ENCODE results near the gene DAP. TPM values are rescaled to one million over a fixed set of nuclear protein-coding genes. Genes with fewer than 3 reads are reported as not detected.

The DAP gene
- total RNA-seq, 2 experiments from 2014 or later: 47.8 to 50.2 TPM

GRCh38 chr5:10658265-10658664, 102.8 kb downstream of the DAP start:
- POLR2A ChIA-PET: no interaction called here
- no peak overlapping the region for H3K27ac Mint-ChIP-seq
- no peak for ATAC-seq (ENCODE audit: low read depth)

GRCh38 chr5:10655972-10656830, 104.8 kb downstream of the DAP start:
- POLR2A ChIA-PET: interaction anchor here (0.6 kb wide), 1 partner anchor 77 kb away, joined by 3 read pairs; no protein-coding TSS in a partner anchor
- no peak for ATAC-seq (ENCODE audit: low read depth)
- Mint-ChIP-seq H3K4me1 (no peaks in the 10 kb centered on the region), H3K27ac (no peak overlapping the region), H3K27me3 (no peaks in the 10 kb centered on the region), H3K36me3 (no peaks in the 10 kb centered on the region), H3K9me3 (no peaks in the 10 kb centered on the region), H3K4me3 (no peak overlapping the region)
- DNase-seq: no peak

More at GRCh38 chr5:10658265-10658664, 102.8 kb downstream of the DAP start:
- Mint-ChIP-seq H3K4me3 (no peak overlapping the region), H3K9me3 (no peaks in the 10 kb centered on the region), H3K4me1 (no peaks in the 10 kb centered on the region), H3K36me3 (no peaks in the 10 kb centered on the region), H3K27me3 (no peaks in the 10 kb centered on the region)
- no peak for DNase-seq

GRCh38 chr5:10655161-10655971, 105.7 kb downstream of the DAP start:
- DNase-seq (no peak), ATAC-seq (ENCODE audit: low read depth) (no peak)
- H3K27me3 Mint-ChIP-seq: no peaks in the 10 kb centered on the region
- H3K27ac Mint-ChIP-seq: no peak overlapping the region
- no peak overlapping the region for H3K4me3 Mint-ChIP-seq
- H3K9me3 Mint-ChIP-seq: no peaks in the 10 kb centered on the region
- POLR2A ChIA-PET: no interaction called here
- H3K4me1 Mint-ChIP-seq: no peaks in the 10 kb centered on the region
- H3K36me3 Mint-ChIP-seq: peaks cover 2% of the 10 kb centered on the region

- Mint-ChIP-seq H3K27ac (no peak overlapping the region), H3K4me1 (no peaks in the 10 kb centered on the region), H3K36me3 (peaks cover 2% of the 10 kb centered on the region), H3K9me3 (no peaks in the 10 kb centered on the region), H3K4me3 (no peak overlapping the region), H3K27me3 (no peaks in the 10 kb centered on the region)
- ATAC-seq (ENCODE audit: low read depth) (no peak), DNase-seq (no peak)
- POLR2A ChIA-PET: no interaction called here
Measured at GRCh38 chr5:10654566-10654965, 106.5 kb downstream of the DAP start.

- no peak overlapping the region for H3K4me3 Mint-ChIP-seq
- no peak overlapping the region for H3K27ac Mint-ChIP-seq
- ATAC-seq (ENCODE audit: low read depth): no peak
- no peak for DNase-seq
- no peaks in the 10 kb centered on the region for H3K9me3 Mint-ChIP-seq
- POLR2A ChIA-PET: no interaction called here
- peaks cover 2% of the 10 kb centered on the region for H3K36me3 Mint-ChIP-seq
- H3K4me1 Mint-ChIP-seq: no peaks in the 10 kb centered on the region
- H3K27me3 Mint-ChIP-seq: no peaks in the 10 kb centered on the region
Measured at GRCh38 chr5:10653751-10654400, 107.2 kb downstream of the DAP start.

- Mint-ChIP-seq H3K27me3 (no peaks in the 10 kb centered on the region), H3K36me3 (peaks cover 4% of the 10 kb centered on the region), H3K27ac (no peak overlapping the region), H3K4me1 (no peaks in the 10 kb centered on the region), H3K4me3 (no peak overlapping the region), H3K9me3 (no peaks in the 10 kb centered on the region)
- no peak for DNase-seq
- POLR2A ChIA-PET: no interaction called here
- no peak for ATAC-seq (ENCODE audit: low read depth)
Measured at GRCh38 chr5:10653043-10653442, 108.0 kb downstream of the DAP start.

GRCh38 chr5:10652606-10653005, 108.4 kb downstream of the DAP start:
- Mint-ChIP-seq H3K27ac (no peak overlapping the region), H3K27me3 (no peaks in the 10 kb centered on the region), H3K9me3 (no peaks in the 10 kb centered on the region), H3K36me3 (peaks cover 4% of the 10 kb centered on the region), H3K4me3 (no peak overlapping the region), H3K4me1 (no peaks in the 10 kb centered on the region)
- POLR2A ChIA-PET: no interaction called here
- no peak for DNase-seq
- ATAC-seq (ENCODE audit: low read depth): no peak

- Mint-ChIP-seq H3K4me3 (no peak overlapping the region), H3K9me3 (no peaks in the 10 kb centered on the region), H3K4me1 (no peaks in the 10 kb centered on the region), H3K36me3 (peaks cover 4% of the 10 kb centered on the region), H3K27ac (no peak overlapping the region), H3K27me3 (no peaks in the 10 kb centered on the region)
- DNase-seq (no peak), ATAC-seq (ENCODE audit: low read depth) (no peak)
- POLR2A ChIA-PET: no interaction called here
Measured at GRCh38 chr5:10652151-10652550, 108.9 kb downstream of the DAP start.

GRCh38 chr5:10649666-10650380, 111.2 kb downstream of the DAP start:
- ATAC-seq (ENCODE audit: low read depth) (no peak), DNase-seq (no peak)
- no peak overlapping the region for H3K27ac Mint-ChIP-seq
- H3K4me1 Mint-ChIP-seq: peaks cover 4% of the 10 kb centered on the region
- no peaks in the 10 kb centered on the region for H3K27me3 Mint-ChIP-seq
- POLR2A ChIA-PET: no interaction called here
- no peak overlapping the region for H3K4me3 Mint-ChIP-seq
- no peaks in the 10 kb centered on the region for H3K9me3 Mint-ChIP-seq
- H3K36me3 Mint-ChIP-seq: peaks cover 6% of the 10 kb centered on the region

- no peaks in the 10 kb centered on the region for H3K9me3 Mint-ChIP-seq
- POLR2A ChIA-PET: no interaction called here
- DNase-seq (no peak), ATAC-seq (ENCODE audit: low read depth) (no peak)
- H3K36me3 Mint-ChIP-seq: peaks cover 9% of the 10 kb centered on the region
- H3K27me3 Mint-ChIP-seq: peaks cover 3% of the 10 kb centered on the region
- H3K4me3 Mint-ChIP-seq: no peak overlapping the region
- peaks cover 12% of the 10 kb centered on the region for H3K4me1 Mint-ChIP-seq
- no peak overlapping the region for H3K27ac Mint-ChIP-seq
Measured at GRCh38 chr5:10648806-10649665, 112.0 kb downstream of the DAP start.

- ATAC-seq (ENCODE audit: low read depth): no peak
- Mint-ChIP-seq H3K9me3 (no peaks in the 10 kb centered on the region), H3K4me3 (no peak overlapping the region), H3K4me1 (peaks cover 12% of the 10 kb centered on the region), H3K36me3 (peaks cover 9% of the 10 kb centered on the region), H3K27me3 (peaks cover 3% of the 10 kb centered on the region), H3K27ac (no peak overlapping the region)
- no peak for DNase-seq
- POLR2A ChIA-PET: no interaction called here
Measured at GRCh38 chr5:10647640-10648039, 113.4 kb downstream of the DAP start.

GRCh38 chr5:10645671-10646070, 115.4 kb downstream of the DAP start:
- H3K4me1 Mint-ChIP-seq: peaks cover 17% of the 10 kb centered on the region
- ATAC-seq (ENCODE audit: low read depth): no peak
- no peak overlapping the region for H3K4me3 Mint-ChIP-seq
- H3K36me3 Mint-ChIP-seq: peaks cover 14% of the 10 kb centered on the region
- POLR2A ChIA-PET: no interaction called here
- H3K9me3 Mint-ChIP-seq: no peaks in the 10 kb centered on the region
- DNase-seq: no peak
- H3K27ac Mint-ChIP-seq: no peak overlapping the region
- peaks cover 3% of the 10 kb centered on the region for H3K27me3 Mint-ChIP-seq

All from activated naive CD8-positive, alpha-beta T cell treated with anti-CD3 and anti-CD28 coated beads, Interleukin-2, amount 10 ng/mL, durations not matched to agents 7 days and 5 days (primary cell).